Measurements from ENCODE around the gene KCNS3. TPM values are rescaled to one million over a fixed set of nuclear protein-coding genes. Genes with fewer than 3 reads are reported as not detected.

The KCNS3 gene
- polyA plus RNA-seq, 3 donors, result 5.4 to 9.9 (median 7.7) TPM

GRCh38 chr2:17971531-17972125, 93.2 kb downstream of the KCNS3 start:
- no peak for DNase-seq (ENCODE audit: extremely low read depth in 1 of 11, low read depth in 9 of 11, low spot score in 4 of 11)

DNA sequence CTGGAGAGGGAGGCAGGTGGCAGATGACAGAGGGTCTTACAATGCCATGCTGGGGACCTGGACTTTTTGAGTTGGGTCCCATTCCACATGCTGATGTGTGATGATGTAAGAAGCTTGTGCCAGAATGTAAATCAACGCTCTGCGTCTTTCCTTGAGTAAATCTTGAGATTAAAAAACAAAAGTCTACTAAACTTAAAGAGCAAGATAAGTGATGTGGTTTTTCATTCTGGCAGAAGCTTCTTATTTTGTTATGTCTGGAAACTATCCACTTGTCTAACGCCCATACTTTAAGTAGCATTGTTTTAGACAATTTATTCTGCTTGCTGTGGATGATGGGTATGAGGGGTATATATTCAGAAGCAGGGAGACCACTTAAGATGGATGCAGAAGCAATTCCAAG, 94.5 kb downstream of the KCNS3 start:
- no peak for DNase-seq (ENCODE audit: extremely low read depth in 1 of 11, low read depth in 9 of 11, low spot score in 4 of 11)

GRCh38 chr2:17975401-17975800, 96.9 kb downstream of the KCNS3 start:
- DNase-seq (ENCODE audit: extremely low read depth in 1 of 11, low read depth in 9 of 11, low spot score in 4 of 11), result no peak

DNA sequence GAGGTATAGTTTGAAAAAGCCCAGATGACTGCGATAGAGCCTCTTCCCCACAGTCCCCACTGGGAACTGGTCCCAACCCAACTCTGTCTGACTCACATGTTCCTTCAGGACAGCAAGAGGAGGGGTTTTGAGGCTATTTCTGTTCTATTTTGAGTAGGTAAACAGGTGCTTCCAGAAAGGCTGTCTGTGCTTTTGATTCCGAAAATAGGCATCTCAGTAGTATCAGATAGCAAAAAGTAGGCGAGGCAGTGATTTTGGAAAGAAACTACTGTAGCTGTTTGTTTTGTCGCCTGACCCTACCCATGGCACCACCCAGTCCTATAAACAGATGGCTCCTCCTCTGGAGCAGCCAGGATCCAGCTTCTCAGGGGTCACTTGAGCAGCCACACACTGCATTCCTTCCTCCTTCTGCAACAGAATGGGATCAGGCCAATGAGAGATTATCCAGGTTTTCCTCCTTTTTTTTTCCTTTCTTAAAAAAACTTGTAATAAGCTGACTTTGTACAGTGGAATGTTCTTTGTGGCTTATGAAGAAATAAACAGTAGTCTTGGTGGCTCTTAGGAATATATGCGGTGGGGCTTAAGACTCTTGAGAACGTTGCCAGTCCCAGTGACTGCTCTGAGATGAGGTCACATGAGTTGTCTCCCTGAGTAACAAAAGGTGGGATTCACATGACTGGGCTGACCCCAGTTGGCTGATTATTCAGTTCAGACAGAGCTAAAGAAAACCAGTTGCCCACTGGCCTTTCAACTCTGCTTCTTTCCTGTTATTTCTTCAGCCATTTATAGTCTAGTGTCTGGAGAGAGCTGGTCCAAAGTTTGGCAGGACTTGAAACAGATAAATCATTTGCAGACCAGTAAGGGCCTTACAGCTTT, 98.6 kb downstream of the KCNS3 start:
- DNase-seq (ENCODE audit: extremely low read depth in 1 of 11, low read depth in 9 of 11, low spot score in 4 of 11), result peak in 3 of 11 donors; percentile 10 to 38 (median 16)

DNA sequence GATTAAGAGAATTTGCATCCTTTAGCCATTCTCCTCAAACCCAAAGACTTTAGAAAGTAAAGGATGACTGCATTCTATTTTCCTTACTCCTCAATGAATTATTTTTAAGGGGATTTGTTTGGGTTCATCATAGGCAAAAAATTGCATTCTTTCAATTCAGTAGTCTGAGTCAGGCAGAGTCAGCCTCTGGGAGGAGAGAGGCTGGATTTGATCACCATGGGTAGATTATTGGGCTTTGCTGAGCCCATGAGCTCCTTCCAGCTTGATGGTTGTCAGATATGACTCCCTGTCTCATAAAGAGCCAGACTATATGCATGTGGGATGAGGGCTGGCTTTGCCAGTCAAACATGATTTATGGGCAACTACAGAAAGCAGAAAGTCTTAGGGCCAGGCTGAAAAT, 101.2 kb downstream of the KCNS3 start:
- no peak for DNase-seq (ENCODE audit: extremely low read depth in 1 of 11, low read depth in 9 of 11, low spot score in 4 of 11)

GRCh38 chr2:17981936-17982335, 103.5 kb downstream of the KCNS3 start:
- no peak for DNase-seq (ENCODE audit: extremely low read depth in 1 of 11, low read depth in 9 of 11, low spot score in 4 of 11)

Other genes with a start within 250 kb of the KCNS3 start
- 10 to 100 TPM; 33.1 to 39.8 (median 33.9) TPM for gene SMC6, start 124.9 kb upstream of the KCNS3 start, polyA plus RNA-seq (ENCODE audit: insufficient read length in 3 of 3)
- 10 to 100 TPM; 11.9 to 14.1 (median 12.0) TPM for gene GEN1, start 124.5 kb upstream of the KCNS3 start, polyA plus RNA-seq (ENCODE audit: insufficient read length in 3 of 3)
- not detected for gene MSGN1, start 62.2 kb upstream of the KCNS3 start, polyA plus RNA-seq (ENCODE audit: insufficient read length in 3 of 3)